ENCODE results near the gene DIP2B.

DNA sequence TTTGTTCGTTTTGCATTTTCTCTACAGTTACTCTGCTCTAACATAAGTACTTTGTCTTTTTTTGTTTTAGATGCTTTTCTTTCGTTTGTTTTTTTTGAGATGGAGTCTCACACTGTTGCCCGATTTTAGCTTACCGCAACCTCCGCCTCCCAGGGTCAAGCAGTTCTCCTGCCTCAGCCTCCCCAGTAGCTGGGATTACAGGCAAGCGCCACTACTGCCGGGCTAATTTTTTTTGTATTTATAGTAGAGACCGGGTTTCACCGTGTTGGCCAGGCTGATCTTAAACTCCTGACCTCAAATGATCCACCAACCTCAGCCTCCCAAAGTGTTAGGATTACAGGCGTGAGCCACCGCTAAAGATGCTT, 2.7 kb downstream of the DIP2B start:
- TF ChIP-seq, protein P1, sequence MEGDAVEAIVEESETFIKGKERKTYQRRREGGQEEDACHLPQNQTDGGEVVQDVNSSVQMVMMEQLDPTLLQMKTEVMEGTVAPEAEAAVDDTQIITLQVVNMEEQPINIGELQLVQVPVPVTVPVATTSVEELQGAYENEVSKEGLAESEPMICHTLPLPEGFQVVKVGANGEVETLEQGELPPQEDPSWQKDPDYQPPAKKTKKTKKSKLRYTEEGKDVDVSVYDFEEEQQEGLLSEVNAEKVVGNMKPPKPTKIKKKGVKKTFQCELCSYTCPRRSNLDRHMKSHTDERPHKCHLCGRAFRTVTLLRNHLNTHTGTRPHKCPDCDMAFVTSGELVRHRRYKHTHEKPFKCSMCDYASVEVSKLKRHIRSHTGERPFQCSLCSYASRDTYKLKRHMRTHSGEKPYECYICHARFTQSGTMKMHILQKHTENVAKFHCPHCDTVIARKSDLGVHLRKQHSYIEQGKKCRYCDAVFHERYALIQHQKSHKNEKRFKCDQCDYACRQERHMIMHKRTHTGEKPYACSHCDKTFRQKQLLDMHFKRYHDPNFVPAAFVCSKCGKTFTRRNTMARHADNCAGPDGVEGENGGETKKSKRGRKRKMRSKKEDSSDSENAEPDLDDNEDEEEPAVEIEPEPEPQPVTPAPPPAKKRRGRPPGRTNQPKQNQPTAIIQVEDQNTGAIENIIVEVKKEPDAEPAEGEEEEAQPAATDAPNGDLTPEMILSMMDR (conservative IDR thresholded peaks at IDR 0.05 in 1 of 2, IDR thresholded peaks at IDR 0.05 in 1 of 2; ENCODE audit: extremely low read depth in 1 of 2, insufficient read depth in 1 of 2, low read depth in 1 of 2, low read length in 2 of 2), result no peak
- TF ChIP-seq EZH2 (IDR thresholded peaks at IDR 0.05; ENCODE audit: borderline replicate concordance, low read length), result no peak
